OCI-LY1 (cell line): Measurements from ENCODE around the gene HLA-DQA1.
"Not testable (repeated sequence)": the region's sequence is repeated elsewhere in the genome, so short reads cannot be mapped to it uniquely, and the experiment has no call there.

Experiments
- EZH2 ChIP-seq: fragments of 200-600 bp; sonication (generic), shearing (Covaris generic); IDR thresholded peaks from 2 replicates; pipeline ENCODE4 v1.8.0; 2017; ENCODE audit warnings: borderline replicate concordance, mixed run types, mild to moderate bottlenecking, antibody characterized with exemption, low read length, moderate library complexity, mixed read lengths
- TF ChIP-seq, protein P1 (sequence below): fragments of 200-600 bp; sonication (generic), shearing (Covaris generic); IDR thresholded peaks from 2 replicates; pipeline ENCODE4 v1.5.1; 2017; ENCODE audit warnings: mild to moderate bottlenecking, antibody characterized with exemption, low read length, moderate library complexity, mixed read lengths

DNA sequence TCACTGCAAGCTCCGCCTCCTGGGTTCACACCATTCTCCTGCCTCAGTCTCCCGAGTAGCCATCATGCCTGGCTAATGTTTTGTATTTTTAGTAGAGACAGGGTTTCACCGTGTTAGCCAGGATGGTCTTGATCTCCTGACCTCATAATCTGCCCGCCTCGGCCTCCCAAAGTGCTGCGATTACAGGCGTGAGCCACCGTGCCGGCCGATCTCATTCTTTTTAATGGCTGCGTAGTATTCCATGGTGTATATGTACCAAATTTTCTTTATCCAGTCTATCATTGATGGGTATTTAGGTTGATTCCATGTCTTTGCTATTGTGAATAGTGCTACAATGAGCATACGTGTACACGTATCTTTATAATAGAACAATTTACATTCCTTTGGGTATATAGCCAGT, 7.4 kb upstream of the HLA-DQA1 start:
- TF ChIP-seq EZH2, result not testable (repeated sequence)
- TF ChIP-seq, protein P1, sequence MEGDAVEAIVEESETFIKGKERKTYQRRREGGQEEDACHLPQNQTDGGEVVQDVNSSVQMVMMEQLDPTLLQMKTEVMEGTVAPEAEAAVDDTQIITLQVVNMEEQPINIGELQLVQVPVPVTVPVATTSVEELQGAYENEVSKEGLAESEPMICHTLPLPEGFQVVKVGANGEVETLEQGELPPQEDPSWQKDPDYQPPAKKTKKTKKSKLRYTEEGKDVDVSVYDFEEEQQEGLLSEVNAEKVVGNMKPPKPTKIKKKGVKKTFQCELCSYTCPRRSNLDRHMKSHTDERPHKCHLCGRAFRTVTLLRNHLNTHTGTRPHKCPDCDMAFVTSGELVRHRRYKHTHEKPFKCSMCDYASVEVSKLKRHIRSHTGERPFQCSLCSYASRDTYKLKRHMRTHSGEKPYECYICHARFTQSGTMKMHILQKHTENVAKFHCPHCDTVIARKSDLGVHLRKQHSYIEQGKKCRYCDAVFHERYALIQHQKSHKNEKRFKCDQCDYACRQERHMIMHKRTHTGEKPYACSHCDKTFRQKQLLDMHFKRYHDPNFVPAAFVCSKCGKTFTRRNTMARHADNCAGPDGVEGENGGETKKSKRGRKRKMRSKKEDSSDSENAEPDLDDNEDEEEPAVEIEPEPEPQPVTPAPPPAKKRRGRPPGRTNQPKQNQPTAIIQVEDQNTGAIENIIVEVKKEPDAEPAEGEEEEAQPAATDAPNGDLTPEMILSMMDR, result not testable (repeated sequence)
